ENCODE measurements around the gene RECQL.

RECQL gene

DNA sequence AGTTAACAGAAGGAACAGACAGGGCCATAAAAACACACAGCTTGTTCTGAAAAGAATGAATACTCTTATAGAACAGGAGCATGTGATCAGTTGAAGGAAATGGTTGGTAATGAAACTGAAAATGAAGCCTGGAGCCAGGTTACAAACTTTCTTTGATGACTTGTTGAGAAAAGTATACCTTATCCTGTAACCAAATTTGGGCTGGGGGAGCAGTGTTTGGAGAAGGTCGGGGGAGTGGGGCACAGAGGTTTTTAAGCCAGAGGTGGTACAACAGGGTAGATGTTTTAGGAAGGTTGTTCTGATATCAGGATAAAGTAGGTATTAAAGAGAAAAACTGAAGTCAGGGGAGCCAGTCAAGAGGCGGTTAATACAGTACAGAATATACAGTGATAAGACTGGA is 8.3 kb upstream of the RECQL start:
- TF ChIP-seq, protein P1, sequence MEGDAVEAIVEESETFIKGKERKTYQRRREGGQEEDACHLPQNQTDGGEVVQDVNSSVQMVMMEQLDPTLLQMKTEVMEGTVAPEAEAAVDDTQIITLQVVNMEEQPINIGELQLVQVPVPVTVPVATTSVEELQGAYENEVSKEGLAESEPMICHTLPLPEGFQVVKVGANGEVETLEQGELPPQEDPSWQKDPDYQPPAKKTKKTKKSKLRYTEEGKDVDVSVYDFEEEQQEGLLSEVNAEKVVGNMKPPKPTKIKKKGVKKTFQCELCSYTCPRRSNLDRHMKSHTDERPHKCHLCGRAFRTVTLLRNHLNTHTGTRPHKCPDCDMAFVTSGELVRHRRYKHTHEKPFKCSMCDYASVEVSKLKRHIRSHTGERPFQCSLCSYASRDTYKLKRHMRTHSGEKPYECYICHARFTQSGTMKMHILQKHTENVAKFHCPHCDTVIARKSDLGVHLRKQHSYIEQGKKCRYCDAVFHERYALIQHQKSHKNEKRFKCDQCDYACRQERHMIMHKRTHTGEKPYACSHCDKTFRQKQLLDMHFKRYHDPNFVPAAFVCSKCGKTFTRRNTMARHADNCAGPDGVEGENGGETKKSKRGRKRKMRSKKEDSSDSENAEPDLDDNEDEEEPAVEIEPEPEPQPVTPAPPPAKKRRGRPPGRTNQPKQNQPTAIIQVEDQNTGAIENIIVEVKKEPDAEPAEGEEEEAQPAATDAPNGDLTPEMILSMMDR (IDR thresholded peaks at IDR 0.05; ENCODE audit: control extremely low read depth, extremely low read depth, low read depth, missing control alignments) = no peak
- CTCF ChIA-PET = interaction anchor here (2.3 kb wide), 1 partner anchor 11 kb away, joined by 6 read pairs; no protein-coding TSS in a partner anchor
- POLR2A ChIA-PET = interaction anchor here (0.5 to 1.2 kb wide), 2 partner anchors 8 kb away, joined by 3 read pairs; partner anchors contain the start of genes GOLT1B and RECQL
- DNase-seq (ENCODE audit: extremely low spot score) = peak; percentile 35

DNA sequence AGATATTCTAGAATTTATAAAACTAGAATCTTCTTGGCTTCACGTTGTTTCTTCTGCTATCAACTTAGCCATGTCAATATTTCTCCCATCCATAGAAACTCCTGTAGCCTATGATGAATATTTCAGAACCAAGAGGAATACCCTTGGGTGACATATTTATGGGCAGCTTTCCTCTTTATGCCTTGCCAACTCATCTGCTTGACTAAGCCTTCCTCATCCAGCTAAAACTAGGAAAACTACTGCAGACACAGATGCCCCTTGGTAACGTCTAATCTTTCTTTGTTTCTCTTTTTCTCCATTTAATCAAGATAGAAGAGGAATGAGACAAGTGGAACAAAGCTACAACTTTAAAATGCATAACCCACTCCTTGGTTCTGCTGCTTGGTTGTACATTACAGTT is 6.4 kb upstream of the RECQL start:
- POLR2A ChIA-PET = no interaction called here
- no peak for DNase-seq (ENCODE audit: extremely low spot score)
- CTCF ChIA-PET = interaction anchor here (1.9 kb wide), 1 partner anchor 14 kb away, joined by 5 read pairs; no protein-coding TSS in a partner anchor
- TF ChIP-seq, protein P1 (IDR thresholded peaks at IDR 0.05; ENCODE audit: control extremely low read depth, extremely low read depth, low read depth, missing control alignments) = no peak

DNA sequence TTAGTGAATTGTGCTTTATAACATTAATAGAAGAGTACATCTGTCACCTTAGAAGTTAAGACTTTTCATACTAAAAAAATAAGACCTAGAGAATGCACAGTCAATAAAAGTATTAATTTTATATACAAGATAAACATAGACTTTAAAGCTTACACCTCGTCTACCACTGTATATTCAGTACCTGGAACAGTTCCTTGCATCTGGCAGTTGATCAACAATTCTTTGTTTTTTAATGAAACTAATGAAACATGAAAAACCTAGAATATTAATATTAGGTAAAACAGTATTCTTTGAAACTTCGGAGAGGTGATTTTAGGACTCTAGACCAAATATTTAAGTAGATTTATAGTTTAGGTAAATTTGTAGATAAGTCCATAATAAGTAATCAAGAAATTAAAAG is 4.5 kb upstream of the RECQL start:
- no peak for DNase-seq (ENCODE audit: extremely low spot score)
- POLR2A ChIA-PET = no interaction called here
- CTCF ChIA-PET = interaction anchor here (1.4 kb wide), 1 partner anchor 10 kb away, joined by 3 read pairs; no protein-coding TSS in a partner anchor
- TF ChIP-seq, protein P1 (IDR thresholded peaks at IDR 0.05; ENCODE audit: control extremely low read depth, extremely low read depth, low read depth, missing control alignments) = no peak

DNA sequence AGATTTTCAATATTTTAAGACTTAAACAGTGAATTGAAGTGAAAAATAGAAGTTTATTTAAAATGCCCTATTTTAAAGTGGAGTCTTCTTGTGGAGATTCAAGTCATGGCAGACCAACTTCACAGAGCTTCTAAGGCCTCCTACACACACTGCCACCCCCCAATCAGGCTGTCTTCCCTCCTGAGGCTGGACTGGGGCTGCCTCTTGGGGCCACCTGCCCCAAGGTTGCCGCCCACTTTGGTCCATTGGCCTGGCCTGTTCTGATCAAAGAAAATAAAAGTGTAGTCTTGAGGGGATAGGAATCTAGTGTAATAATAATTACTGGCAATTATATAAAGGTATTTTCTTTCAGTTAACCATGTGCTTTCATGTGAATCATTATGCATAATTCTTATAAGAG is 1.4 kb upstream of the RECQL start:
- no peak for DNase-seq (ENCODE audit: extremely low spot score)
- TF ChIP-seq, protein P1 (IDR thresholded peaks at IDR 0.05; ENCODE audit: control extremely low read depth, extremely low read depth, low read depth, missing control alignments) = no peak
- ChIA-PET CTCF (interaction anchor here (1.7 to 2.0 kb wide), 2 partner anchors 9 to 10 kb away, joined by 3 to 4 read pairs; no protein-coding TSS in a partner anchor), POLR2A (no interaction called here)

DNA sequence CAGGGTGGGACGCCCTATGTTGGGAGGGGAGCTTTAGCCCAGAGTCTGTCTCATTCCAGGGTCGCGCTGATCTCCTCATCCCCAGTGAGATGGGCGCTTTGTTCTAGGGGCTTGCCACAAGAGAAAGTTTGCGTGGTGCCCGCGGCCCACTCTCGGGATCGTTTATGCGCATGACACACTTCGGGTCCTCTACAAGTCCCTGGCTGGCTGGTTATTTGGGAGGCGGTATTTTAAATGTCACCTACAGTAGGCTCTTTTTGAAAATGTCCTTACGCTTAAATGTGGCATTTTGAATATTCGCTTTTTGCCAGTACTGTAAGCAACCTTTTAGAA is 695 bp upstream of the RECQL start:
- ChIA-PET CTCF (interaction anchor here (1.1 to 2.0 kb wide), 4 partner anchors 10 to 178 kb away, joined by 3 to 4 read pairs (median 3); no protein-coding TSS in a partner anchor), POLR2A (interaction anchor here (0.9 to 1.0 kb wide), 2 partner anchors 8 to 10 kb away, joined by 3 read pairs; no protein-coding TSS in a partner anchor)
- TF ChIP-seq, protein P1 (IDR thresholded peaks at IDR 0.05; ENCODE audit: control extremely low read depth, extremely low read depth, low read depth, missing control alignments) = no peak
- DNase-seq (ENCODE audit: extremely low spot score) = peak; percentile 23

DNA sequence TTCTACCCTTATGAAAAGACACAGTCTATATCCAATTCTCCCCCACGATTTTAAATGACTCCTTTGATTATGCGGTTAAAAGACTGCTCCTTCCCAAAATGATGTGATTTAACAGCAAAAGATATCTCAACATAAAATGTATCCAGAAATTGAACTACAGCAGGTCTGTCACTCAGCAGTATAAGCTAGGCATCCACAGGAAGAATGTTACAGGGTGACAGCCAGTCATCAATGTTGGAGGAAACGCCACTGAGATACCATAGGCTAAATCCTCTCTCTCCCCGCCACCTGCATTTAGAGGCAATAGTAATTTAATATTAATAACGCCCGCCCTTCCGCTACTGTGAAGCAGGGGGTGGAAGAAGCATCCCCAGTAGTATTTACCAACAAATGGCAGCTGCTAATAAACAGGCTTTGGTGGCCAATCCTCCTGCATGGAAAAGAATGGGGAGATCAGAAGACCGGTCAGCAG is 613 bp downstream of the RECQL start:
- POLR2A ChIA-PET = interaction anchor here (1.2 kb wide), 1 partner anchor 9 kb away, joined by 3 read pairs; no protein-coding TSS in a partner anchor
- CTCF ChIA-PET = interaction anchor here (1.1 to 2.1 kb wide), 3 partner anchors 8 to 14 kb away, joined by 3 to 6 read pairs (median 4); no protein-coding TSS in a partner anchor
- DNase-seq (ENCODE audit: extremely low spot score) = no peak
- TF ChIP-seq, protein P1 (IDR thresholded peaks at IDR 0.05; ENCODE audit: control extremely low read depth, extremely low read depth, low read depth, missing control alignments) = no peak
